ENCODE measurements around the gene FAXDC2. TPM values are rescaled to one million over a fixed set of nuclear protein-coding genes. Genes with fewer than 3 reads are reported as not detected.

Gene FAXDC2
- polyA plus RNA-seq, 1 experiment, result 13.6 TPM

DNA sequence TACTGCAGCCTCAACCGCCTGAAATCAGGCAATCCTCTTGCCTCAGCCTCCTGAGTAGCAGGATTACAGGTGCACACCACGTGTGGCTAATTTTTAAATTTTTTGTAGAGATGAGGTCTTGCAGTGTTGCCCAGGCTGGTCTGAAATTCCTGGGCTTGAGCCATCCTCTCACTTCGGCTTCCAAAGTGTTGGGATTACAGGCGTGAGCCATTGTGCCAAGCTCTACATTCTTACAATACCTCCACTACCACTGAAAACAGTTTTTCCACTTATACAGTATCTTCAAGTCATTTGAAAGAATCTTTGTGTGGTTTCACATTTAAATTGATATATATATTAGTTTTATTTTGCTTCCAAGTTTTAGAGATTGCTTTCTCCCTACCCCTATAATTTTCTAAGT lies 52.6 kb downstream of the FAXDC2 start:
- no peaks in the 10 kb centered on the region for H3K27me3 ChIP-seq (ENCODE audit: control insufficient read depth, insufficient read depth, low read length)
- POLR2A ChIA-PET, result no interaction called here
- H3K4me3 ChIP-seq (ENCODE audit: low read depth, low read length), result no peak overlapping the region
- DNase-seq (ENCODE audit: low read depth), result no peak
- TF ChIP-seq, protein P1, sequence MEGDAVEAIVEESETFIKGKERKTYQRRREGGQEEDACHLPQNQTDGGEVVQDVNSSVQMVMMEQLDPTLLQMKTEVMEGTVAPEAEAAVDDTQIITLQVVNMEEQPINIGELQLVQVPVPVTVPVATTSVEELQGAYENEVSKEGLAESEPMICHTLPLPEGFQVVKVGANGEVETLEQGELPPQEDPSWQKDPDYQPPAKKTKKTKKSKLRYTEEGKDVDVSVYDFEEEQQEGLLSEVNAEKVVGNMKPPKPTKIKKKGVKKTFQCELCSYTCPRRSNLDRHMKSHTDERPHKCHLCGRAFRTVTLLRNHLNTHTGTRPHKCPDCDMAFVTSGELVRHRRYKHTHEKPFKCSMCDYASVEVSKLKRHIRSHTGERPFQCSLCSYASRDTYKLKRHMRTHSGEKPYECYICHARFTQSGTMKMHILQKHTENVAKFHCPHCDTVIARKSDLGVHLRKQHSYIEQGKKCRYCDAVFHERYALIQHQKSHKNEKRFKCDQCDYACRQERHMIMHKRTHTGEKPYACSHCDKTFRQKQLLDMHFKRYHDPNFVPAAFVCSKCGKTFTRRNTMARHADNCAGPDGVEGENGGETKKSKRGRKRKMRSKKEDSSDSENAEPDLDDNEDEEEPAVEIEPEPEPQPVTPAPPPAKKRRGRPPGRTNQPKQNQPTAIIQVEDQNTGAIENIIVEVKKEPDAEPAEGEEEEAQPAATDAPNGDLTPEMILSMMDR (IDR thresholded peaks at IDR 0.05; ENCODE audit: insufficient read depth, low read depth, low read length), result no peak
- H3K36me3 ChIP-seq (ENCODE audit: control insufficient read depth, insufficient read depth, low read length), result peaks cover 28% of the 10 kb centered on the region
- CTCF ChIA-PET, result interaction anchor here (1.1 kb wide), 1 partner anchor 11 kb away, joined by 4 read pairs; no protein-coding TSS in a partner anchor

- peaks cover 26% of the 10 kb centered on the region for H3K36me3 ChIP-seq (ENCODE audit: control insufficient read depth, insufficient read depth, low read length)
- CTCF ChIA-PET, result interaction anchor here (1.8 kb wide), 1 partner anchor 16 kb away, joined by 4 read pairs; no protein-coding TSS in a partner anchor
- TF ChIP-seq, protein P1 (IDR thresholded peaks at IDR 0.05; ENCODE audit: insufficient read depth, low read depth, low read length), result no peak
- POLR2A ChIA-PET, result no interaction called here
- no peaks in the 10 kb centered on the region for H3K27me3 ChIP-seq (ENCODE audit: control insufficient read depth, insufficient read depth, low read length)
- H3K4me3 ChIP-seq (ENCODE audit: low read depth, low read length), result no peak overlapping the region
- no peak for DNase-seq (ENCODE audit: low read depth)
Observed at GRCh38 chr5:154795235-154795596, 55.2 kb downstream of the FAXDC2 start.

GRCh38 chr5:154794525-154795234 lies 55.7 kb downstream of the FAXDC2 start:
- Histone ChIP-seq H3K27me3 (ENCODE audit: control insufficient read depth, insufficient read depth, low read length) (no peaks in the 10 kb centered on the region), H3K4me3 (ENCODE audit: low read depth, low read length) (no peak overlapping the region), H3K36me3 (ENCODE audit: control insufficient read depth, insufficient read depth, low read length) (peaks cover 21% of the 10 kb centered on the region)
- POLR2A ChIA-PET, result interaction anchor here (0.6 kb wide), 1 partner anchor 112 kb away, joined by 3 read pairs; no protein-coding TSS in a partner anchor
- DNase-seq (ENCODE audit: low read depth), result no peak
- CTCF ChIA-PET, result interaction anchor here (1.4 to 1.8 kb wide), 2 partner anchors 17 to 144 kb away, joined by 4 read pairs; no protein-coding TSS in a partner anchor
- TF ChIP-seq, protein P1 (IDR thresholded peaks at IDR 0.05; ENCODE audit: insufficient read depth, low read depth, low read length), result no peak

- Histone ChIP-seq H3K27me3 (ENCODE audit: control insufficient read depth, insufficient read depth, low read length) (no peaks in the 10 kb centered on the region), H3K4me3 (ENCODE audit: low read depth, low read length) (no peak overlapping the region), H3K36me3 (ENCODE audit: control insufficient read depth, insufficient read depth, low read length) (peaks cover 16% of the 10 kb centered on the region)
- CTCF ChIA-PET, result interaction anchor here (1.4 to 1.8 kb wide), 2 partner anchors 17 to 143 kb away, joined by 4 read pairs; no protein-coding TSS in a partner anchor
- TF ChIP-seq, protein P1 (IDR thresholded peaks at IDR 0.05; ENCODE audit: insufficient read depth, low read depth, low read length), result no peak
- POLR2A ChIA-PET, result no interaction called here
- DNase-seq (ENCODE audit: low read depth), result no peak
Observed at GRCh38 chr5:154793599-154794524, 56.5 kb downstream of the FAXDC2 start.

- CTCF ChIA-PET, result no interaction called here
- POLR2A ChIA-PET, result interaction anchor here (0.7 kb wide), 1 partner anchor 39 kb away, joined by 23 read pairs; no protein-coding TSS in a partner anchor
- DNase-seq (ENCODE audit: low read depth), result no peak
- Histone ChIP-seq H3K4me3 (ENCODE audit: low read depth, low read length) (no peak overlapping the region), H3K36me3 (ENCODE audit: control insufficient read depth, insufficient read depth, low read length) (peaks cover 15% of the 10 kb centered on the region), H3K27me3 (ENCODE audit: control insufficient read depth, insufficient read depth, low read length) (no peaks in the 10 kb centered on the region)
- TF ChIP-seq, protein P1 (IDR thresholded peaks at IDR 0.05; ENCODE audit: insufficient read depth, low read depth, low read length), result no peak
Observed at GRCh38 chr5:154791535-154791934, 58.9 kb downstream of the FAXDC2 start.

Measured in BJ (cell line).